Stimulated activated CD8-positive, alpha-beta memory T cell treated with anti-CD3 and anti-CD28 coated beads, Interleukin-2, amount 100 ng/mL, for 1 hour (primary cell): Measurements from ENCODE around the gene RBM24.

Experiments
- DNase-seq, 2 donors: peaks; one replicate each; pipeline ENCODE4 v3.0.0-alpha.2; 2020; ENCODE audit warnings: low read depth in 2 of 2

The RBM24 gene

DNA sequence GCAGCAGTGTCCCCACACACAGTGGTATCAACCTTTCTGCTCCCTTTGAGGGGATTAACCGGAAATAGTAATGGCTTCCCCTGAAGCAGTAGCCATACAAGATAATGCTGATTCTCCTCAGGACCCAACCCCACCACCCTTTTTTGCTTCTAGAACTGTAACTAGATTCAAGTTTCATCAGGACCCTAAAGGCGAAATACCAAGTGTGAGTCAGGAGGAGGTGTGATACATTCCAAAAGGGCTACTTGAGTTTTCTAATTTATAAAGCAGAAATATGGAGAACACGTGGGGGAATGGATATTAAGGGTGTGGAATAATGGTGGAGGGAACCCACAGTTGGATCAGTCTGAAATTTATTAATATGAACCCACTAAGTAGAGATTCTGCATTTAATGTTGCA is 60.7 kb downstream of the RBM24 start:
- DNase-seq, result no peak

- DNase-seq, result no peak
Observed at GRCh38 chr6:17343215-17343614, 62.1 kb downstream of the RBM24 start.
